OCI-LY3 (cell line): Measurements from ENCODE around the gene ATP6V1G3.

Experiments
- H2AFZ ChIP-seq: fragments of 200-600, 300-600 bp; shearing (Covaris generic); 2 replicates; pipeline ENCODE4 v1.6.0; 2014; ENCODE audit warnings: antibody characterized with exemption, low read depth, low read length
- H3K27ac ChIP-seq: fragments of 200-600, 300-600 bp; sonication (generic); 2 replicates; pipeline ENCODE4 v1.5.1; 2014; ENCODE audit warnings: mild to moderate bottlenecking, low read length, moderate library complexity, mixed read lengths
- H3K27me3 ChIP-seq: fragments of 200-600, 300-600 bp; sonication (generic); 2 replicates; pipeline ENCODE4 v1.6.1; 2014; ENCODE audit warnings: low read depth, low read length, mixed read lengths
- H3K36me3 ChIP-seq: fragments of 200-600, 300-600 bp; sonication (generic); replicated peaks from 2 replicates; pipeline ENCODE3; 2014; ENCODE audit warnings: low read depth, low read length, mixed read lengths
- H3K4me1 ChIP-seq: fragments of 300-600, 200-600 bp; sonication (generic); 2 replicates; pipeline ENCODE4 v1.6.1; 2014; ENCODE audit warnings: low read length, mixed read lengths
- H3K4me2 ChIP-seq: fragments of 200-600, 300-600 bp; sonication (generic); 2 replicates; pipeline ENCODE4 v1.6.1; 2014; ENCODE audit warnings: low read length, mixed read lengths
- H3K4me3 ChIP-seq: fragments of 300-600, 200-600 bp; sonication (generic); 2 replicates; pipeline ENCODE4 v1.5.1; 2014; ENCODE audit warnings: antibody characterized with exemption, mild to moderate bottlenecking, low read length, moderate library complexity
- H3K79me2 ChIP-seq: fragments of 300-600, 200-600 bp; shearing (Covaris generic); 2 replicates; pipeline ENCODE4 v1.6.1; 2014; ENCODE audit warnings: mild to moderate bottlenecking, low read length, mixed read lengths
- H3K9ac ChIP-seq: fragments of 300-600, 200-600 bp; shearing (Covaris generic); 2 replicates; pipeline ENCODE4 v1.6.0; 2014; ENCODE audit warnings: mild to moderate bottlenecking, low read length, moderate library complexity
- H3K9me3 ChIP-seq: fragments of 200-600, 300-600 bp; shearing (Covaris generic); 2 replicates; pipeline ENCODE4 v1.6.1; 2014; ENCODE audit warnings: low read length, mixed read lengths; ENCODE audit not compliant: insufficient read depth
- H4K20me1 ChIP-seq: fragments of 200-600, 300-600 bp; sonication (generic); 2 replicates; pipeline ENCODE4 v1.6.1; 2016; ENCODE audit warnings: low read length, mixed read lengths; ENCODE audit not compliant: insufficient read depth
- CTCF ChIP-seq: fragments of 200-600, 300-600 bp; sonication (generic); IDR thresholded peaks from 2 replicates; pipeline ENCODE4 v1.5.1; 2014; ENCODE audit warnings: antibody characterized with exemption, low read length, low read depth
- EZH2phosphoT487 ChIP-seq: fragments of 200-600 bp; shearing (Covaris generic); IDR thresholded peaks from 2 replicates; pipeline ENCODE4 v1.6.1; 2018; ENCODE audit warnings: antibody characterized with exemption, mixed run types, low read depth

Gene ATP6V1G3

GRCh38 chr1:198538579-198539364 lies 1.7 kb downstream of the ATP6V1G3 start:
- no peaks in the 10 kb centered on the region for H3K9me3 ChIP-seq
- H4K20me1 ChIP-seq: no peaks in the 10 kb centered on the region
- peak overlapping the region; percentile 42 for H3K4me2 ChIP-seq
- TF ChIP-seq EZH2phosphoT487 (no peak), CTCF (no peak)
- peaks cover 59% of the 10 kb centered on the region for H3K4me1 ChIP-seq
- no peak overlapping the region for H3K27ac ChIP-seq
- no peak overlapping the region for H3K9ac ChIP-seq
- no peaks in the 10 kb centered on the region for H3K79me2 ChIP-seq
- no peaks in the 10 kb centered on the region for H3K27me3 ChIP-seq
- peak overlapping the region; percentile 75 for H2AFZ ChIP-seq
- peak overlapping the region; percentile 8 for H3K4me3 ChIP-seq
- no peaks in the 10 kb centered on the region for H3K36me3 ChIP-seq

GRCh38 chr1:198535631-198536030 lies 4.8 kb downstream of the ATP6V1G3 start:
- H2AFZ ChIP-seq: no peak overlapping the region
- H3K4me2 ChIP-seq: peak overlapping the region; percentile 21

GRCh38 chr1:198534548-198535418 lies 5.7 kb downstream of the ATP6V1G3 start:
- no peak overlapping the region for H3K4me3 ChIP-seq

More at GRCh38 chr1:198535631-198536030, 4.8 kb downstream of the ATP6V1G3 start:
- Histone ChIP-seq H3K79me2 (no peaks in the 10 kb centered on the region), H3K36me3 (no peaks in the 10 kb centered on the region), H3K9ac (no peak overlapping the region), H3K27me3 (no peaks in the 10 kb centered on the region), H3K27ac (no peak overlapping the region), H3K4me3 (no peak overlapping the region), H3K4me1 (peaks cover 49% of the 10 kb centered on the region), H3K9me3 (no peaks in the 10 kb centered on the region), H4K20me1 (no peaks in the 10 kb centered on the region)
- TF ChIP-seq CTCF (no peak), EZH2phosphoT487 (no peak)

More at GRCh38 chr1:198534548-198535418, 5.7 kb downstream of the ATP6V1G3 start:
- no peak overlapping the region for H3K9ac ChIP-seq
- TF ChIP-seq EZH2phosphoT487 (no peak), CTCF (no peak)
- no peak overlapping the region for H3K27ac ChIP-seq
- H3K79me2 ChIP-seq: no peaks in the 10 kb centered on the region
- H3K4me1 ChIP-seq: peaks cover 51% of the 10 kb centered on the region
- H4K20me1 ChIP-seq: no peaks in the 10 kb centered on the region
- 0 out of 2 replicates have a peak overlapping the region, but pooled peaks have one; percentile 3 for H2AFZ ChIP-seq
- no peaks in the 10 kb centered on the region for H3K36me3 ChIP-seq
- H3K4me2 ChIP-seq: no peak overlapping the region
- no peaks in the 10 kb centered on the region for H3K27me3 ChIP-seq
- H3K9me3 ChIP-seq: no peaks in the 10 kb centered on the region
